KBM-7 (cell line): ENCODE results near the gene SLC34A3.

Experiments
- DNase-seq: peaks from one replicate; pipeline ENCODE4 v3.0.0-alpha.2; 2015
- in situ Hi-C: fragments of 300-500 bp; cut with MboI; formaldehyde crosslinking; loops from 2 replicates; pipeline ENCODE4 v1.14.3; 2020; ENCODE audit warnings: low sequenced_read_pairs, low pct_unique_long_range_greater_than_20kb, mixed read lengths

Gene SLC34A3

DNA sequence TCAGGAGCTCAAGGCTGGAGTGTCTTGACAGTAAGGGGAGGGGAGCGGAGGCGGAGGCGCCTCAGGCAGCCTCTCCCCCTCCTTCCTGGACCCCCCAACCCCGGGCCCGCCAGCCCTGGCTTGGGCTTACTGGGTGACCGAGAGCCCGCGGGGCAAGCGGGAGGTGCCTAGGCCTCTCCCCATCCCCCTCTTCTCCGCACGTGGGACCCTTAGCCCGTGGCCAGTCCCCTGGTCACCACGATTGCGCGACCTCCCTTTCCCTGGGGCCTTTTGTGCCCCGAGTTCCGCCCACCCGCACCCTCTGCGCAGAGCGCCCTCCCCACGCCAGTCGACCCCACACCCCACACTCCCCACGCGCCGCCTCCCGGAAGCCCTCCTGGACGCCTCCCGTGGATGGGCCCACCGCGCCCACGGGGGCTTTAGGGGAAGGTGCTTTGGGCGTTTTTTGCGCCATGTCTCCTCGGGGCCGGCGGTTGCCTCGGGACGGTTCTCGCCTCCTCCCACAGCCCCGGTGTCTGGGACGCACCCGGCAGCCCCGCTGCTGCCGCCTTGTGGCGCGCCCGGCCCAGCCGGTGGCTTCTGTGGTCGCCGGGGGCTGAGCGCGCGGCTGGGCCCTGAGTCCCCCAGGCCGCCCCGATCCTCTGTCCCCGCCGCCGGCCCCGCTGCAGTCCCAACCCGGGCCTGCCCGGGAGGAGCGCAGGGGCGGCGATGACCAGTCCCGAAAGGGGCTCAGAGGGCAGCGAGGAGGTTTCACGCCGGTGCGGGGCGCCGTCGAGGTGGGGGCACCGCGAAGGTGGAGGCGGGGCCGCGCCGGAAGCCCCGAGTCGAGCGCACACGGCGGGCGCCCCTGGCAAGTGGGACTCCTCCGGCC lies 50.0 kb downstream of the SLC34A3 start:
- DNase-seq, result no peak
- in situ Hi-C loops, result no loop called here

DNA sequence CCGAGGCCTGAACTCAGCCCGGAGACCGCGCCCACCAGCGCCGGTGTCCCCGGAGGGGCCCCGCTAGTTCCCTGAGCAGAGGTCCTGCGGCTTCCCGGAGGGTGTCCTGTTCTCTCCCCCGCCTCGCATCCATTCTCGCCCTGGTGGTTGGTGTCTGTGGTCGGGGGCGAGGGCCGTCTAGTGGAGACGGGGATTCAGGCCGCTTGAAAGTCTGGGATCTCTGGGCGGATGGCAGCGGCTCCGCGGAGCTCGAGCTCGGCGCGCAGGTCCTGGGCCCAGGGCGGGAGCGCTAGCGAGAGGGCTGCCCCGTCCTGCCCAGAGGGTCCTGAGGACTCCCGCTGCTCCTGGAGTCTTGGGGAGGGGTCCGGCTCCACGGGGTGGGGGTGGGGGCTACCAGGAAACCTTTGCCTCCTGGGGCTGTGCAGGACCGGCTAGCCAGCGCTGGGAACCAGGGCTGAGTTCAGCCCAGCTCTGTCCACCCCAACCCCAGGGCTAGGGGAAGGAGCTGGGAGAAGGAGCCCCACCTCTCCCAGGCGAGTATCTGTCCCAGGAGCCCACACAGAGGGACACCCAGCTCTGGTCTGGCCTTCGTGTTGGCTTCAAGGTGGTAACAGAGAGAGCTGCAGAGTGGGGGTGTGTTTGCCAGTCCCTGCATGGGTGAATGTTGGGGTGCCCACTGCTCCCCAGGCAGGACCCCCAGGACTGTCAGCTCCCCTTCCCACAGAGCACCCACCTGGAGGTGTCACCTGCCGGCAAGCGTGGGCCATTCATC lies 50.8 kb downstream of the SLC34A3 start:
- in situ Hi-C loops, result no loop called here
- DNase-seq, result no peak
